AG04450 (cell line): ENCODE results near the gene LY6G6D. TPM values are rescaled to one million over a fixed set of nuclear protein-coding genes. Genes with fewer than 3 reads are reported as not detected.

ENCODE experiments used
- CTCF ChIA-PET: fragments of 300-600, 350-600 bp; formaldehyde crosslinking; extraction: SDS; loops from one replicate; lab custom pipeline; 2022; ENCODE audit warnings: antibody characterized with exemption, inconsistent platforms; lab: Charles Lee
- POLR2A ChIA-PET: fragments of 350-600 bp; formaldehyde crosslinking; extraction: SDS; loops from one replicate; lab custom pipeline; 2021; ENCODE audit warnings: antibody characterized with exemption, inconsistent platforms; lab: Yijun Ruan, JAX
- DNase-seq: peaks from one replicate; pipeline ENCODE4 v3.0.0-alpha.2; 2011; ENCODE audit warnings: low read depth, low spot score
- H3K27ac ChIP-seq: one replicate; pipeline ENCODE4 v1.5.1; 2012; ENCODE audit warnings: low read depth, low read length, control low read depth
- H3K27me3 ChIP-seq: one replicate; pipeline ENCODE4 v1.6.0; 2012; ENCODE audit warnings: low read length; ENCODE audit not compliant: control insufficient read depth, insufficient read depth
- H3K4me3 ChIP-seq: 2 replicates; pipeline ENCODE4 v1.5.1; 2011; ENCODE audit warnings: mild to moderate bottlenecking, low read depth, low read length, control low read depth
- H3K9me3 ChIP-seq: 2 replicates; pipeline ENCODE4 v1.5.1; 2012; ENCODE audit warnings: low read length; ENCODE audit not compliant: control insufficient read depth, insufficient read depth
- CTCF ChIP-seq: IDR thresholded peaks from 2 replicates; pipeline ENCODE4 v1.5.1; 2011; ENCODE audit warnings: low read depth, low read length, control low read depth, inconsistent platforms
- polyA plus RNA-seq: library from polyadenylated mRNA; depleted of rRNA; stranded (reverse); fragments of >200 nt; gene quantifications from 2 replicates; pipeline ENCODE4 v1.2.3, GENCODE V29; 2011

Gene LY6G6D
- polyA plus RNA-seq, 1 experiment, result not detected

- TF ChIP-seq CTCF, result no peak
- H3K4me3 ChIP-seq, result no peak overlapping the region
- peaks cover 13% of the 10 kb centered on the region for H3K27me3 ChIP-seq
- H3K9me3 ChIP-seq, result no peaks in the 10 kb centered on the region; the same call in 1 of the 2 replicates
- no peak for DNase-seq
- no peak overlapping the region for H3K27ac ChIP-seq
- CTCF ChIA-PET, result no interaction called here
- POLR2A ChIA-PET, result no interaction called here
Observed at GRCh38 chr6:31722173-31722572, 7.0 kb downstream of the LY6G6D start.

- Histone ChIP-seq H3K27ac (no peak within 1 kb of the TSS), H3K27me3 (peaks cover 10% of the 10 kb centered on the region), H3K4me3 (no peak within 1 kb of the TSS), H3K9me3 (no peaks in the 10 kb centered on the region; the same call in 1 of the 2 replicates)
- POLR2A ChIA-PET, result interaction anchor here (0.9 to 2.1 kb wide), 2 partner anchors 9 to 104 kb away, joined by 3 to 4 read pairs; partner anchors contain the start of gene HSPA1B
- no peak for DNase-seq
- TF ChIP-seq CTCF, result no peak
- CTCF ChIA-PET, result interaction anchor here (1.0 to 1.5 kb wide), 2 partner anchors 46 to 73 kb away, joined by 3 to 4 read pairs; no protein-coding TSS in a partner anchor
Observed at GRCh38 chr6:31723245-31723979, 8.3 kb downstream of the LY6G6D start, which contains the start of gene MPIG6B. Gene MPIG6B, plus strand, starts transcription at chr6:31723373. Its CDS starts 11 bp downstream, at chr6:31723384.

- H3K4me3 ChIP-seq, result no peak overlapping the region
- H3K9me3 ChIP-seq, result no peaks in the 10 kb centered on the region; the same call in 1 of the 2 replicates
- no peak for DNase-seq
- H3K27me3 ChIP-seq, result peaks cover 7% of the 10 kb centered on the region
- no peak overlapping the region for H3K27ac ChIP-seq
- TF ChIP-seq CTCF, result no peak
- ChIA-PET POLR2A (interaction anchor here (0.7 to 2.1 kb wide), 4 partner anchors 10 to 140 kb away, joined by 3 to 5 read pairs (median 4); partner anchors contain the start of genes ABHD16A and HSPA1B), CTCF (interaction anchor here (1.0 to 1.5 kb wide), 2 partner anchors 46 to 72 kb away, joined by 3 to 4 read pairs; no protein-coding TSS in a partner anchor)
Observed at GRCh38 chr6:31723980-31724691, 9.0 kb downstream of the LY6G6D start.

GRCh38 chr6:31725502-31726350 is 10.6 kb downstream of the LY6G6D start:
- H3K4me3 ChIP-seq, result no peak overlapping the region
- no peak overlapping the region for H3K27ac ChIP-seq
- peaks cover 4% of the 10 kb centered on the region; the same call in 1 of the 2 replicates for H3K9me3 ChIP-seq
- peaks cover 7% of the 10 kb centered on the region for H3K27me3 ChIP-seq
- POLR2A ChIA-PET, result interaction anchor here (1.6 to 2.1 kb wide), 2 partner anchors 22 to 102 kb away, joined by 4 to 5 read pairs; partner anchors contain the start of genes ABHD16A and HSPA1B
- TF ChIP-seq CTCF, result no peak
- DNase-seq, result no peak
- CTCF ChIA-PET, result no interaction called here
